LNCAP (cell line): ENCODE measurements around the gene HLA-DOB.

Experiments
- CTCF ChIP-seq: fragments of 450-650 bp; IDR thresholded peaks from 2 replicates; pipeline ENCODE4 v1.5.1; 2017; ENCODE audit warnings: mild to moderate bottlenecking

Gene HLA-DOB

GRCh38 chr6:32816746-32817204, at the start of gene HLA-DOB:
TSS of gene HLA-DOB (minus strand) at chr6:32817002. CDS start at chr6:32816951, 51 bp downstream.
- no peak for TF ChIP-seq CTCF

DNA sequence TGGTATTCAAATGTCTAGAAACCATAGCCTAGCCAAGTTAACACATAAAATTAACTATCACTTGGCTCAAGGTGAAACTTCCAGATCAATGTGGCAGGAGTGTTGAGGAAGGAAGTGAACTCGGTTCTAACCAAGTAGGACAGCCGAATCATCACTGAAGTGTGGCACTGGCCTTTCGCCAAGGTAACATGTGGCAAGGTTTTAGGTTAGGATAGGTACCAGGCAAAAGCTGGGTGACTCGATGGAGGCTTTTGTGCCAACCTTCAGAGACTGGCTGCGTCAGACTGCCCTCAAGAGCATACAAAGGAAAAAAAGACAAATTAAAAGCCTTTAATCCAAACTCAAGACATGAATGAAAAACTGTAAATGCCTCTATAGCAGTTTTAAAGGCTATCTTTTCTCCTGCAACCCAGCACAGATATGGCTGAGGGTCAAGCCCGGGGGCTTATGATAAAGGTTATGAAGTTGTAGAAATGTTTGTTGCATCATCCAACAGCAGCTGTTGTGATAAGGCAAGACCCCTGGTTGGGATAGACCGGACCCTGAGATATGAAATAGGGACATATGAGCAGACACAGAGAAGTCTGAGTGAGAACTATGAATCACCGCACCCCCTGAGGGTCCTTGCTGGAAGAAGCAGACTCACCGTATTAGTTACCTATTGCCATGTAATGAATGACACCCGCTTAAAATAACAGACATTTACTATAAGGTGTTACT, 49.1 kb upstream of the HLA-DOB start:
- TF ChIP-seq CTCF, result no peak

DNA sequence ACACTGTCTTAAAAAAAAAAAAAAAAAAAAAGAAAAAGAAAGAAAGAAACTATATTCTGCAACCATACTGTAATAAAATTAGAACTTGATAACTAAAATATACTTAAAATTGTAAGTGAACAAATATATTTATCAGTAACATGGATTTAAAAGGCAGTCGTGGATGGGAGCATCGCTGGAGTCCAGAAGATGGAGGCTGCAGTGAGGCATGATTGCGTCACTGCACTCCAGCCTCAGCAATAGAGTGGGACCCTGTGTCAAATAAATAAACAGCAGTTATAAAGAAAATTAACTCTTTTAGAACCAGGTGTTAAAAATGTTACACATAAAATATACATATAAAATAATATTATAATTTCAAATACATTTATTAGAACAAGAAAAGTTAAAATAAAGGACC, 45.9 kb upstream of the HLA-DOB start:
- TF ChIP-seq CTCF, result no peak

DNA sequence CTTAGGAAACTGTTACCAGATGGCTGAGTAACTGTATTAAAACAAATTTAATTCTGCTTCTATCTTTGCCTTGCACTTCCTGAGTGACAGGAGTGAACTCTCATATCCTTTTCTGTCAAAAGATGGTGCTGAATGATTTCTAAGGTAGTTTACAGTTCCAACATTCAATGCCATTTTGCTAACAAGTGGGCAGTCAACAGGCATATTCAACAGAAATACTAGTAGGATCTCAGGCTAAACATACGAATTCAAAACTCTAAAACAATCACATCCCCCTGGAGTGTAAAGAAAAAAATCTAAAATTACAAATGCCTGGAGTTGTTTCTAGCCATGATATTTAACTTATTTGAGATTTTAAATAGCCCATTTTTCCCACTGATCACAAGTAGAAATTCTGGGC, 43.9 kb upstream of the HLA-DOB start:
- TF ChIP-seq CTCF, result no peak

- no peak for TF ChIP-seq CTCF
Observed at GRCh38 chr6:32858194-32858593, 41.4 kb upstream of the HLA-DOB start.

DNA sequence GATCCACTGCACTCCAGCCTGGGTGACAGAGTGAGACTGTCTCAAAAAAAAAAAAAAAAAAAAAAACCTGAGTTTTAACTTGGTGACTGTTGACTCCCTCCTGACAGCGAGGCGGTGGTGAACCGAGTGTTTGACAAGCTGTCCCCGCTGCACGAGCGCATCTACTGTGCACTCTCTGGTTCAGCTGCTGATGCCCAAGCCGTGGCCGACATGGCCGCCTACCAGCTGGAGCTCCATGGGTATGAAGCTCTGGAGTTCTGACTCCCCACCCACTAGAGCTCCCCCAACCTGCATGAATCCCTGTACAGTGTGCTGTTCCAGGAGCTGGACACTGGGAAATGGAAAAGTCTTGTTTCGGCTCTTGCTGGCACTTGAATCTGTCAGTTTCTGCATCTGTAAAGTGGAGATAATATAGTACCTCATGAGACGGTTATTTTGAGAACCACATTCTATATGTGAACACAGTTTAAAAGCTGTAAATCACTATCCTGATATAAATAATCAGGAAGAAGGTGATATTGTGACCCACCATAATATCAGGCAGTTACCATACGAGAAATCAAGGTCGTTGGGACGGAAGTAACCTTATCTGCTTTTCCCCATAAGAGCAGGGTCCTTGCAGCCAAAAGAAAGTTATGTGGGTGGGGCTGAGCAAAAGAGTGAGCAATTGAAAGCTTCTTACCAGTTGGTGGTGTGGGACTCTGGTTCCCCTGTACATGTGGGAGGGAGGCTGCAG, 40.5 kb upstream of the HLA-DOB start:
- no peak for TF ChIP-seq CTCF

DNA sequence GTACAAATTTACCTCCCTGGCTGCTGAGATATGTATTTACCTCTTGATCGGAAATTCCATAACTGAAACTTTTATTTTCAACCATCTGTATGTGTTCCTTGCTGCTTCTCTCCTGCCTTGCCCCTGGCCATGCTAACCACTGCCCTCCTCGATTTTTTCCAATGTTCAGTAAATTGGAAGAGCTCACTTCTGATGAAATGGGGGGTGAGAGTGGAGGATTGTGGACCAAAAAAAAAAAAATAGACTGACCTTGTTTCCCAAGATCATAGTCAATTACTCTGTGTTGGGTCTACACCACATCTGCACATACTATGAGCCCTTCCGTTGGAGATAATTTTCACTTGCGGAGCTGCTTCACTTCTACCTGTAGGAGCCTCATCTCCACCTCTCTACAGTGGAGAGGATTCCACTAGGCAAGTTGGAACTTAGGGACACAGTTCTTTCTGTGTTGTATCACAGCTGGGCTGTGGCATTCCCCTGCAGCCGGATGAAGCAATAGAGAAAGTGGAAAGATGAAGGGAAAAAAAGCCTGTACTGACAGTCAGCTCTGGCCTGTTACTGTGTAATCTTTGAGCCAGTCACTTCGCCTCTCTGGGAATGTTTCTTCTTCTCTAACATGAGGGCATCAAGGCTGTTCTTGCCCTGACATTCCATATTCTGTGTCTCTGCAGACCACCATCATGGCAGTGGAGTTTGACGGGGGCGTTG, 38.8 kb upstream of the HLA-DOB start:
- no peak for TF ChIP-seq CTCF
